NB4 (cell line): ENCODE data around the gene ANKRD27.
A peak's percentile ranks its signal among the peaks of the same experiment; 100 is the strongest.
"Not testable (repeated sequence)": the region's sequence is repeated elsewhere in the genome, so short reads cannot be mapped to it uniquely, and the experiment has no call there.

Experiments
- DNase-seq: peaks from one replicate; pipeline ENCODE4 v3.0.0; 2010; ENCODE audit warnings: low read depth
- H3K4me3 ChIP-seq: one replicate; pipeline ENCODE4 v1.5.1; 2011; ENCODE audit warnings: mild to moderate bottlenecking, low read depth, low read length, moderate library complexity
- MAX ChIP-seq: IDR thresholded peaks from 2 replicates; pipeline ENCODE4 v1.6.1; 2011; ENCODE audit warnings: low read depth, low read length
- MYC ChIP-seq: IDR thresholded peaks from 2 replicates; pipeline ENCODE4 v1.6.1; 2011; ENCODE audit warnings: low read depth, low read length
- POLR2A ChIP-seq: IDR thresholded peaks from 2 replicates; pipeline ENCODE4 v1.6.1; 2011; ENCODE audit warnings: mild to moderate bottlenecking; ENCODE audit not compliant: insufficient read length; ENCODE audit errors: extremely low read depth
- TF ChIP-seq, protein P1 (sequence below): IDR thresholded peaks from one replicate; pipeline ENCODE4 v1.5.1; 2012; ENCODE audit warnings: low read depth, low read length

ANKRD27 gene

GRCh38 chr19:32666084-32666483 lies 8.9 kb downstream of the ANKRD27 start:
- H3K4me3 ChIP-seq: no peak overlapping the region
- no peak for TF ChIP-seq POLR2A
- TF ChIP-seq, protein P1, sequence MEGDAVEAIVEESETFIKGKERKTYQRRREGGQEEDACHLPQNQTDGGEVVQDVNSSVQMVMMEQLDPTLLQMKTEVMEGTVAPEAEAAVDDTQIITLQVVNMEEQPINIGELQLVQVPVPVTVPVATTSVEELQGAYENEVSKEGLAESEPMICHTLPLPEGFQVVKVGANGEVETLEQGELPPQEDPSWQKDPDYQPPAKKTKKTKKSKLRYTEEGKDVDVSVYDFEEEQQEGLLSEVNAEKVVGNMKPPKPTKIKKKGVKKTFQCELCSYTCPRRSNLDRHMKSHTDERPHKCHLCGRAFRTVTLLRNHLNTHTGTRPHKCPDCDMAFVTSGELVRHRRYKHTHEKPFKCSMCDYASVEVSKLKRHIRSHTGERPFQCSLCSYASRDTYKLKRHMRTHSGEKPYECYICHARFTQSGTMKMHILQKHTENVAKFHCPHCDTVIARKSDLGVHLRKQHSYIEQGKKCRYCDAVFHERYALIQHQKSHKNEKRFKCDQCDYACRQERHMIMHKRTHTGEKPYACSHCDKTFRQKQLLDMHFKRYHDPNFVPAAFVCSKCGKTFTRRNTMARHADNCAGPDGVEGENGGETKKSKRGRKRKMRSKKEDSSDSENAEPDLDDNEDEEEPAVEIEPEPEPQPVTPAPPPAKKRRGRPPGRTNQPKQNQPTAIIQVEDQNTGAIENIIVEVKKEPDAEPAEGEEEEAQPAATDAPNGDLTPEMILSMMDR: no peak
- TF ChIP-seq MAX: no peak
- TF ChIP-seq MYC: no peak
- DNase-seq: no peak

DNA sequence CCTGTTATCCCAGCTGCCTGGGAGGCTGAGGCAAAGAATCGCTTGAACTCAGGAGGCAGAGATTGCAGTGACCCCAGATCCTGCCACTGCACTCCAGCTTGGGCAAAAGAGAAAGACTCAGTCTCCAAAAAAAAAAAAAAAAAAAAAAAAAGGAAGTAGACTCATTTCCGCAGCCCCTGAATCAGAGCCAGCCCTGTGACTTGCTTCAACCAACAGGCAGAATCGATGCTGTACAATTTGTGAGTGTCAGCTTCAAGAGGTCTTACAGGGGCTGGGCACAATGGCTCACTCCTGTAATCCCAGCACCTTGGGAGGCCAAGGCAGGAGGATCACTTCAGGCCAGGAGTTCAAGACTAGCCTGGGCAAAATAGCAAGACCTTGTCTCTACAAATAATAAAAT lies 12.8 kb downstream of the ANKRD27 start:
- peak; percentile 62 for DNase-seq
- TF ChIP-seq, protein P1: no peak
- TF ChIP-seq MAX (no peak), MYC (no peak), POLR2A (no peak)

DNA sequence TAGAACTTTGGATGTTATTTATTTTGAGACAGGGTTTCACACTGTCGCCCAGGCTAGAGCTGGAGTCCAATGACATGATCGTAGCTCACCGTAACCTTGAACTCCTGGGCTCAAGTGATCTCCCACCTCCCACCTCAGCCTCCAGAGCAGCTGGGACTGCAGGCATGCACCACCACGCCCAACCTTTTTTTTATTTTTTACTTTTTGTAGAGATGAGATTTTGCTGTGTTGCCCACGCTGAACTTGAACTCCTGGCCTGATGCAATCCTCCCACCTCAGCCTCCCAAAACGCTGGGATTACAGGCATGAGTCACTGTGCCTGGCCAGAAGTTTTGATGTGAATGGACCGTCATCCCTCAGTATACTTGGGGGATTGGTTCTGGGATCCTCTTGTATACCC lies 13.7 kb downstream of the ANKRD27 start:
- H3K4me3 ChIP-seq: no peak overlapping the region
- no peak for TF ChIP-seq POLR2A
- TF ChIP-seq MYC: no peak
- no peak for TF ChIP-seq MAX
- TF ChIP-seq, protein P1: no peak
- DNase-seq: no peak

More for the DNA sequence above, 12.8 kb downstream of the ANKRD27 start:
- no peak overlapping the region for H3K4me3 ChIP-seq

DNA sequence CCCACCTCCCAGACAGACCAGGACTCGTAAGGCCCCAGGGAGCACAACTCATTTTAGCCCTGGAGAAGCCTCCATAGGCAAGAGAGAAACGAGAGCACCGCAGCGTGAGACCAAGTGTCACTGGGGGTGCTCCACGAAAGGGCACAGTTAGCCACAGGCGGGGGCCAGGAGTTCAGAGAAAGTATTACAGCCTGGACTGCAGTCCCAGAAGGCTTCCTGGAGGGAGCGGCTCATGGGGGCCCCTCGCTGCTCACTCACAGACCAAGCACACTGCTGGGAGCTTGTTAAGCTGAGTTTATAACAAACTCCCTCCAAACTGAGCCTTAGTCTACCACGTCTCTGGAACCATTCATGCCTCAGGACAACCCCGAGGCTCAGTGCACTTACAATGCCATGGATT lies 16.5 kb downstream of the ANKRD27 start:
- TF ChIP-seq MAX (no peak), POLR2A (no peak), MYC (no peak)
- TF ChIP-seq, protein P1: no peak
- no peak for DNase-seq
- no peak overlapping the region for H3K4me3 ChIP-seq

GRCh38 chr19:32658075-32658474 lies 16.9 kb downstream of the ANKRD27 start:
- TF ChIP-seq POLR2A: no peak
- TF ChIP-seq, protein P1: no peak
- TF ChIP-seq MAX: no peak
- no peak for TF ChIP-seq MYC
- no peak for DNase-seq
- no peak overlapping the region for H3K4me3 ChIP-seq

- H3K4me3 ChIP-seq, DNase-seq: not testable (repeated sequence)
Observed at GRCh38 chr19:32656379-32656778, 18.6 kb downstream of the ANKRD27 start.
